H1 (cell line): Measurements from ENCODE around the gene SPAG8.

Source experiments
- CBX5 ChIP-seq: fragments of 300-800, 300-1000 bp; sonication (generic); IDR thresholded peaks from 2 replicates; pipeline ENCODE4 v1.7.1; 2016; ENCODE audit warnings: antibody characterized with exemption, low read length, low read depth
- CTCF ChIP-seq, 3 experiments: IDR thresholded peaks; 1 replicate in 2 of 3; 2 replicates in 1 of 3; pipeline versions ENCODE4 v1.5.1 to v1.6.1; 2011; ENCODE audit warnings: low read length in 3 of 3, mild to moderate bottlenecking in 3 of 3, inconsistent platforms in 2 of 3, low read depth in 1 of 3, moderate library complexity in 1 of 3; ENCODE audit not compliant: insufficient read depth in 1 of 3; ENCODE audit errors: control extremely low read depth in 1 of 3
- NRF1 ChIP-seq: IDR thresholded peaks from 2 replicates; pipeline ENCODE4 v1.6.1; 2011; ENCODE audit warnings: mild to moderate bottlenecking, low read depth, low read length, improper control_type of control experiment
- POLR2A ChIP-seq, 2 experiments: IDR thresholded peaks; 1 replicate in 1 of 2; 2 replicates in 1 of 2; pipeline ENCODE4 v1.6.1; 2011; ENCODE audit warnings: low read depth in 2 of 2, low read length in 2 of 2, mild to moderate bottlenecking in 2 of 2; ENCODE audit errors: control extremely low read depth in 1 of 2
- SIN3A ChIP-seq, 2 experiments: IDR thresholded peaks in 1 of 2; conservative IDR thresholded peaks in 1 of 2; 2 replicates each; pipeline ENCODE4 v1.6.1; 2011 to 2012; ENCODE audit warnings: low read length in 2 of 2, improper control_type of control experiment in 1 of 2, low read depth in 1 of 2, mild to moderate bottlenecking in 1 of 2
- TAF1 ChIP-seq: IDR thresholded peaks from 2 replicates; pipeline ENCODE4 v1.6.1; 2011; ENCODE audit warnings: mild to moderate bottlenecking, low read depth, low read length

- TF ChIP-seq POLR2A (IDR thresholded peaks at IDR 0.05; ENCODE audit: control extremely low read depth in 1 of 2, low read depth in 2 of 2, low read length in 2 of 2), result no peak
- TF ChIP-seq SIN3A (conservative IDR thresholded peaks at IDR 0.05 in 1 of 2, IDR thresholded peaks at IDR 0.05 in 1 of 2; ENCODE audit: low read depth in 1 of 2, low read length in 2 of 2), result no peak
- no peak for TF ChIP-seq CTCF (IDR thresholded peaks at IDR 0.05; ENCODE audit: control extremely low read depth in 1 of 3, insufficient read depth in 1 of 3, low read depth in 1 of 3, low read length in 3 of 3)
- TF ChIP-seq NRF1, result no peak
- no peak for TF ChIP-seq CBX5
- TF ChIP-seq TAF1, result no peak
Observed at GRCh38 chr9:35836595-35836994, 24.5 kb upstream of the SPAG8 start.
